Stomach (tissue), 4 donors: ENCODE data around the gene NAGS.

Experiments
- CTCF ChIP-seq, 7 experiments: fragments of 450-650 bp in 4 of 7; fragments of 200-600 bp in 3 of 7; sonication (generic) in 3 of 7; IDR thresholded peaks; one replicate each; pipeline ENCODE4 v1.5.1; 2016 to 2019; ENCODE audit warnings: antibody characterized with exemption in 7 of 7, control low read depth in 2 of 7, mild to moderate bottlenecking in 1 of 7
- POLR2A ChIP-seq, 4 donors: fragments of 450-650 bp; IDR thresholded peaks; one replicate each; pipeline ENCODE4 v1.6.1; 2016; ENCODE audit warnings: antibody characterized with exemption in 4 of 4, control low read depth in 2 of 4, mild to moderate bottlenecking in 1 of 4, moderate library complexity in 1 of 4

GRCh38 chr17:44004077-44004760 is at the start of gene NAGS:
- TF ChIP-seq CTCF (IDR thresholded peaks at IDR 0.05) = no peak
- no peak for TF ChIP-seq POLR2A (IDR thresholded peaks at IDR 0.05)
